UCSD-AML1 (cell line): ENCODE results near the gene MNX1.

ENCODE experiments used
- DNase-seq: peaks from one replicate; lab custom pipeline; 2025; ENCODE audit not compliant: unreplicated experiment; lab: John Stamatoyannopoulos, UW

Gene MNX1

DNA sequence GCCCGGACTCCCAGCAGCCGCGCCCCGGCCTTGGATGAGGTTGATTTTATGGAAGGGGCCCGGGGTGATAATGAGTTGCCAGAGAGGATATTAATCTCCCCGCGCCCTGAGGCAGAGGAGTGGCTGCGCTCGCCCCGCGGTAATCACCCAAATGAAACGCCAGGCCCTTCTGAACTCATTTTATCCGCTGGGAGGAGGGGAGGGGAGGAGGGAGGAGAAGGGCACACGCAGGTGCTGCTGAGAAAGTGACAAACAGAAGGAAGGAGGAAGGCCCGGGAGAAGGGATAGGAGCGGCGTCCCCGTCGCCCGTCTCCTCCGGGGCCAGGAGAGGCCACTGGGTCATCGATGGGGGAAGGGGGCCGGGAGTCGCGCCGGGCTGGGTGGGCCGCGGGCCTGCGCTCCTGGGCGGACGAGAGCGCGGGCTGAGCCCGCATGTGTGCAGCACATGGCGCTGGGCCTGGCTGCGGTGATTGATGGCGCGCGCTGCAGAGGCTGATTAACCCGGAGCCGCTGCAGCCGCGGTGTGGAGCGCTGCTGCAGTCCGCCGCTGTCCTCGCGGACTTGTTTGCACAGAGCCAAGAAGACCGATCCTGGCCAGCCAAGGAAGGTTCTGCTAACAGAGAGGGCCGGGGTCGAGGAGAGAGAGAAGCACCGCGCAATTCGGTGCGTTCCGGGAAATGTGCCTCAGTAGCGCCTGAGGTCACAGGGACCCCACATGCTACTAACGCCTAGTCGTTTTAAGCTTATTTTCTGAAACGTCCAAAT, 6.5 kb downstream of the MNX1 start:
- DNase-seq = no peak

DNA sequence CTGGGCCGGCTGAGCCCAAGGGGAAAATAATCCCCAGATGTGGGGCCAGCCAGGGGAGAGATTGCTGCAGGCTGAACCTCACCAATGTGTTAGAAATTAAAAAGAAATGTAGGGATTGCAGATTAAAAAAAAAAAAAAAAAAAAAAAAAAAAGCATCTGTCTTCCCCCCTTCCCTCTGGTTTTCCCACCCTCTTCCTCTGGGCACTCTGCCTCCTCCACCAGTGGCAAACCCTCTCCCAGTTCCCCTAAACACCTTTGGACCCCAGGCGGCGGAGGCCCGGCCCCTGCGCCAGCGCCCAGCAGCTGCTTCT, 7.1 kb downstream of the MNX1 start:
- no peak for DNase-seq

DNA sequence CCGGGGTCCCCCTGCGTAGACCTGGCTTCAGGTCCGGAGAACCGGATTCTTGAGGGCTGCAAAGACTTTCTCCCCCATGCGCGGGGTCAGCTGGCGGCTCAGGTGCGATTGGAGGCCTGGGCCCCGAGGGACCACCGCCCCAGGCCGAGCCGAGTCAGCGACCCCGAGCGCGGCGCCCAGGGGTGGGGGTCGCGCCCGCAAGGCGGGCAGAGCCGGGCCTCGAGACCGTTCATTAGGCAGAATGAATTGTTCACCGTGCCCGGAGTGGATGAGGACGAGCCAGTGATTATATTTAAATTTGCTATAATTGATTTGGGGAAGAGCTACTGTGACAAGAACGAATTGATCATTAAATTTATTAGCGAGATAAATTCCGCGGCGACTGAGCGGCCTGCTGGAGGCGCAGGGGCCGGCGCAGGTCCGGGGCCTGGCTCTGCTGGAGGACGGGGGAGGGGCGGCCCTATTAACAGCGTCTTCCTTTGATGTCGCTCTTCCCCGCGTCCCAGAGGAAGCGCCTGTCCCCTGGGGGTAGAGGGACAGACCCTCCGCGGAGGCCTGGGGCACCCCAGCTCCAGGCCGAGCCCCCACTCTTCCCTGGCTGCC, 7.5 kb downstream of the MNX1 start:
- DNase-seq = no peak

DNA sequence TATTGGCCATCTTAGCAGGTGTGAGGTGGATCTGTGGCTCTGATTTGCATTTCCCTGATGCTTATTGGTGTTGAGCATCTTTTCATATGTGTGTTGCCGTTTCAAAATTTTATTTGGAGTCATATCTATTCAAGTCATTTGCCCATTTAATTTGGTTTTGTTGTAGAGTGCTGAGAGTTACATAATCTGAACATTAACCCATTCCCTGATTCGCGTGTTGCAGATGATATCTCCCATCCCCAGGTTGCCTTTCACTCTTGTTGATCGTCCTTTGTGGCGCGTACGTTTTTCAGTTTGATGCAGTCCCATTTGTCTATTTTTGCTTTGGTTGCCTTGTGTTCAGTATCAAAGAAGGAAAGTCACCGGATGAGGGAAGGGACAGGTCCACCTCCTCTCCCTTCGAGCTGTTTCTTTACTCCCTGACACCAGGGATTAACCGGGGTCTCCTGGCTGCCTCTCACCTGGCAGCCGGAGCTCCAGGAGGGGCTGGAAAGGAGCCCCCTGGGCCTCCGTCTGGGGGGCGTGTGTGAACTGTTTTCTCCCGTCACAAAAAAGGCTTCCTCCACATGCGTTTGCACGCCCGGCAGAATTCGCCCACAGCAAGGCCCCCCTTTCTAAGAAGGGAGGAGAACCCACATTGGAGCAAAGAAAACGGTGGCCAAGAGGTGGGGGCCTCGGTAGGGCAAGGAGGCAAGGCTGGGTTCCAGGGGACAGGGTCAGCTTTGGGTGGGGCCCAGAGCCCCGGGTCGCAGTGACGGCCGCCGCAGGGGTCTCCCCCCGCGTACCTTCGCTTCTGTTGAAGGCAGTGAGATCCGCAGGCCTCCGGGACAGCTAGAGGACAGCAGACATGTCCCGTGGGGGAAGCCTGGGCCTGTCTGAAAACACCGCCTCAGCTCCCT, 8.3 kb downstream of the MNX1 start:
- no peak for DNase-seq

DNA sequence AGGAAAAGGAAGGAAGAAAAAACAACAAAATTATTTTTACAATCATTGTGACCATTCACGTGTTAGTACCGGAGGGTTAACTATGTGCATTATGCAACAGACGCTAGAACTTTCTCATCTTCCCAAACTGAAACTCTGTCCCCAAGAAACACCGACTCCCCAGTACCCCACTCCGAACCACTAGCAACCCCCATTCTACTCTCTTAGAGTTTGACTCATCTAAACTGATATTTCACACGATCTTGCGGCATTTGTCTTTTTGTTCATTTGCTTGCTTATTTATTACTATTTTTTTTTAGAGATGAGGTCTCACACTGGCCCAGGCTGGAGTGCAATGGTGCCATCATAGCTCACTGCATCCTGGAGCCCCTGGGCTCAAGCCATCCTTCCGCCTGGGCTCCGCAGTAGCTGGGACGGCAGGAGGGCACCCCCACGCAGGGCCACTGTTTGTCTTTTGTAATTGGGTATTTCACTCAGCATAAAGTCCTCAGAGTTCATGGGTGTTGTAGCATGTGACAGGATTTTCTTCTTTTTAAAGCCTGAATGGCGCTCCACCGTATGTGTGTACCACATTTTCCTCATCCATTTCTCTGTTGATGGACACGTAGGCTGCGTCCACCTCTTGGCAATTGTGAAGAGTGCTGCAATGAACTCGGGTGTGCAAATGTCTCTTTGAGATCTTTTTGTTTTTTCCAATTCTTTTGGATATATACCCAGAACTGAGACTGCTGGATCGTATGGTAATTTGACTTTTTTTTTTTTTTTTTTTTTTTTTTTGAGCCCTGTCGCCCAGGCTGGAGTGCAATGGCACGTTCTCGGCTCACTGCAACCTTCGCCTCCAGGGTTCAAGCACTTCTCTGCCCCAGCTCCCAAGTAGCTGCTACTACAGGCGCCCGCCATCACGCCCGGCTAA, 9.5 kb downstream of the MNX1 start:
- DNase-seq = no peak

DNA sequence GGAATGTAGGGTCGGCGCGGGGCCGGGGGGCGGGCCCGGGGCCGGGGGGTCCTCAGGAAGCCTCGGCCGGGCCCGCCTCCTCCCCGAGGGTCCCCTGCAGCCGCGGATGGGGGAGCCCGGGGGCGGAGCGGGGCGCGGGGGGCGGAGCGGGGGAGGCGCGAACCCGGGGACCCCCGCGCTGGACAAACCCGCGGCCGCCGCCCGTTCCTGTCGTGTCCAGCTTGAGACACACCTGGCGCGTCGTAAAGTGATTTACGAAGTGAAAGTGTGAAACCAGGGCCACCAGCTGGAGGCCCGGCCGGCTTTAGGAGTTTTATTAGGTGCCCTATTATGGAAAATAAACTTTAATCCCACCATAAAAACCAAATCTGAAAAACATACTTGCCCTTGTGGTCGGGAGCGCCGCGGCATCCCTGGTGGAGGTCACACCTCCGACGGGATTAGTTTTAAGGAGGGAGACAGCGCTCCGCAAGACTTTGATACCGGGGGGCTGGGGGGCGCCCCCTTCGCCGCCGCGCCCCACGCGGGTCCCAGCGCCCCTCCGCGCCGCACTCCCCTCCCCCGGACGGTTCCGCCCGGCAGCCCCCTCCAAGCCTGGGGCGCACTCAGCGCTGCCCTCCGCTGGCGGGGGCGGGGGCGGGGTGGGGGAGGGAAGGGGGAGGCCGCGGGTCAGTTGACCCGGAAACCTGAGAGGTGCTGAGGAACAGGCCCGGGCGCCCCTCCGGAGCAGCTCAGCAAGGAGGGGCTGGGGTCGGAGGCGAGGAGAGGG, 10.3 kb downstream of the MNX1 start:
- DNase-seq = no peak

DNA sequence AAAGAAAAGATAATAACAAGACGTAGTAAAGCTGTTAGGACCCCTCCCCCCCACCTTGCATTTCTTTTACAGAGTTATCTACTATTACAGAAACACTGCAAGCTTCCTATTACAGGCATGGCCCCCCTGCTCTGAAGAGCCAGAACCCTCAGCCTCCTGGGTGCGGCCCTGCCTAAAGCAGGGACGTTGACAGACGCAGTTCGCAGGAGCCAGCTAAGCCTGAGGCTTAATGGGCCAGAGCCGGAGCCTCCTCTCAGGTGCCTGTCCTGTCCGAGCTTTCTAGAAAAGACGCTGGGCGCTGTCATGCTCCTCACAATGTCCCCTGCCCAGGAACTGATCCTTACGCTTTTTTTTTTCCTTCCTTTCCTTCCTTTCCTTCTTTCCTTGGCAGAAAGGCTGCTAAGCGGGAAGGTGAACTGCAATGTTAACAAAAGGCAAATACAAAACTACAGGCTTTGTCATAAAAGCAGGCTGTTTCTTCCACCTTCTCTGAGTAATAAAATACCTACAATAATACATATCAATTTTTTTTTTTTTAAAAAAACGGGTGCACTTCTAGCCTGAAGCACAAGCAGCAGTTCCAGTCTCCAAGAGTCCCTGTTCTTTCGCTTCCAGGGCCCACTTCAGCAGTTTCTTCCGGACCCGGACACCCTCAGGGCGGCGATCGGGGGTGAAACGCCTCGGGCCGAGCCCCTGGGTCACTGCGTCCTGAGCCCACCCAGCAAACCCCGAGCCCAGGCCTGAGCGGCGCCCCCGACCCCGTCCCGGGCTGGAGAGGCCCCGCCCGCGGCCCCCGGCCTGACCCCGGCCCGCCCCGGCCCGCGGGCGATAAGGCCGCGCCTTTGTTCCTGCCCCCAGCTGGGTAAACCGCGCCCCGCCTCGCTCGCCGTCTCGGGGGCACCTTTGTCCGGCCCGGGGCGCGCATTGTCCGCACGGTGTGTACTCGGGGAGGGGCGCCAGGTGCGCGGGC, 11.2 kb downstream of the MNX1 start:
- DNase-seq = no peak

DNA sequence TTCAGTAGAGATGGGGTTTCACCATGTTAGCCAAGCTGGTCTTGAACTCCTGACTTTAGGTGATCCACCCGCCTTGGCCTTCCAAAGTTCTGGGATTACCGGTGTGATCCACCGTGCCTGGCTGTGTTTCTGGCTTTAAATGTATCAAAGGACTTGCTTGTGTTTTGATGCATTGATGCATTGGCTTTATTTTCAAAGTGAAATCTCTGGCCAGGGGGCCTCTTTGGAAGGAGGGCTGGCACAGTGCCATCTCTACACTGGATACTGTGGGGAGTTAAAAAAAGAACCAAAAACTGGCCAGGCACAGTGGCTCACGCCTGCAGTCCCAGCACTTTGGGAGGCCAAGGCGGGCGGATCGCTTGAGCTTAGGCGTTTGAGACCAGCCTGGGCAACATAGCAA, 16.0 kb downstream of the MNX1 start:
- no peak for DNase-seq

DNA sequence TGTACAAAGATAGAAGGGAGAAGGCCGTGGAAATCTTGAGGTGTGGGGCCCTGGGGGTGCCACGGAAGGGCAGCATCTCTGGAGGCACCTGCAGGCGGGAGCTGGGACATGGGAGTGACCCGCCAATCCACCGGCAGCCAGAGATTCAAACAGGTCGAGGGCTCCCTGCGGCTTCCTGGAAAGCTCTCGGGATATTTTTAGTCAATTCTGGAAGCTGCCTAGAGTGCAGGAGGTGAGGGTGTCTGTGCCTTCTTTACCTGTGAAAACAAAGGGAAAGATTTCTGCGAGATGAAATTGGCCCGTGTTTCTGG, 16.6 kb downstream of the MNX1 start:
- DNase-seq = no peak

DNA sequence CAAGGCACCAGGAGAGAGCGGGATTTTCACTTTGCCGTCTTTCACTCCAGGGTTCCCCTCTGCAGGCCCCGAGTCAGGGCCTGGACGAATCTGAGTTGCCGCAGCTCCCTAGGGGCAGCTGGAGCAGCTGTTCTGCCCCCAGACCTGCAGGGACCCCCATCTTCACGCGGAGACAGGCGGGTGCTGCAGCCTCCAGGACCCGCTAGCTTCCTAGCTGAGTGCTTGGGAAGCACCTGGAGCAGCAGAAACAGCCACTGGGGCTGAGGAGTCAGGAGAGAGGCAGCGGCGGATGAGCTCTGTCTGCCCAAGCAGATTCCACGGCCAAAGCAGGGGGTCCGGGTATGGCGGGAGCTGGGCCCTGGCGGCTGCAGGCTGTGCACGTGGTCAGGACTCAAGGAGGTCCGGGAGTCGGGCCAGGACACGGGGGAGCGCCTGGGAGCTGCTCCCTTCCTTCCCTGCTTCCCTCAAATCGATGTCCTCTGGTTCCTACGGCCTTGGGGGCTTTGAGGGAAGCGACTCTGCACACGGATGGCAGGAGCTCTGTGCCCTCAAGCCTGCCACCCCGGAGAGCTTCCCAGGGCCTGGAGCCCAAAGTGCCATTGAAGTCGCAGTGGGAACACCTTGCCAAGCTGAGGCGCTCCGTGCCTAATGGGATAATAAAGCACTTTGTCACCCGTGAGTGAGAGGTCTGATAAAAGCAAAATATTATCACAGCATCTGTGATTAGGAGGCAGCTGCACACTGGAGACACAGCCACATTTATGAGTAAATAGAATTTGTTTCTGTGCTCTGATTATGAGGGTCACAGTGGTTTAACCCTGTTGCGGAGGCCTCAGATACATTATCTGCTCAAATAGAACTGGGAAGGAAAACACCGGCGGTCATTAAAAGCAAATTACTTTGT, 17.2 kb downstream of the MNX1 start:
- DNase-seq = no peak

DNA sequence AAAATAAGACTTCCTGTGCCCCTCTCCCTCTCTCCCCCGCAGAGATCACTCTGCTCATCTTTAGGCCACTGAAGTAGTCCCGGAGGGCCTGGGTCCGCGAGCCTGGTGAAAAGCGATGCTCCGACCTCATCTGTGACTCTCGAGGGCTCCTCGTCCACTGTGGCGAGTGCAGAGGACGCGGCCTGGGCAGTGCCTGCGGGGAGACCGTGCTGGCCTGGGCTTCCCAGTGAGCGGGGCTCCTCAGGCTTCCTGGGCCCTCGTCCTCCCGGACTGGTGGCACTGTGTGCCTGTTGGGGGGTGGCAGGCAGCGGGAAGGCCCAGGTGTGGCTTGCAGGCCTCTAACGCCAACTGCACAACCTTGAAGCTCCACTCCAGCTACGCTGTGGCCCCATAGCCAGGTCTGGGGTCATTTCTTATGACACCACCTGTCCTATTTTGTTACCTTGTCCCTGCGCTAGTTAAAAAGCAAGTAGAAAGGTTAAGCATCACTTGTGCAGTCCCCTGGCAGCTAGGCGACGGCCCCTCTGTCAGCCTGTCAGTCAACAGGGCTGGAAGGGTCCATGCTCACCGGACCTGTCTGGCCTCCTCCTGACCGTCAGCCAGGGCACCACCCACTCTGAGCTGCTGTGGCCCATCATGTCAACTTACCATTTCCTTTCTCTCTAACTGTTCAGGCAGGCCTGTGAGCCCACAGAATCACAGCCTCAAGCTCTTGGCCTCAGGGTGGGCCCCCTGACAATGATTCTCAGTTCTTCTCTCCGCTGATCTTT, 20.5 kb downstream of the MNX1 start:
- DNase-seq = no peak

DNA sequence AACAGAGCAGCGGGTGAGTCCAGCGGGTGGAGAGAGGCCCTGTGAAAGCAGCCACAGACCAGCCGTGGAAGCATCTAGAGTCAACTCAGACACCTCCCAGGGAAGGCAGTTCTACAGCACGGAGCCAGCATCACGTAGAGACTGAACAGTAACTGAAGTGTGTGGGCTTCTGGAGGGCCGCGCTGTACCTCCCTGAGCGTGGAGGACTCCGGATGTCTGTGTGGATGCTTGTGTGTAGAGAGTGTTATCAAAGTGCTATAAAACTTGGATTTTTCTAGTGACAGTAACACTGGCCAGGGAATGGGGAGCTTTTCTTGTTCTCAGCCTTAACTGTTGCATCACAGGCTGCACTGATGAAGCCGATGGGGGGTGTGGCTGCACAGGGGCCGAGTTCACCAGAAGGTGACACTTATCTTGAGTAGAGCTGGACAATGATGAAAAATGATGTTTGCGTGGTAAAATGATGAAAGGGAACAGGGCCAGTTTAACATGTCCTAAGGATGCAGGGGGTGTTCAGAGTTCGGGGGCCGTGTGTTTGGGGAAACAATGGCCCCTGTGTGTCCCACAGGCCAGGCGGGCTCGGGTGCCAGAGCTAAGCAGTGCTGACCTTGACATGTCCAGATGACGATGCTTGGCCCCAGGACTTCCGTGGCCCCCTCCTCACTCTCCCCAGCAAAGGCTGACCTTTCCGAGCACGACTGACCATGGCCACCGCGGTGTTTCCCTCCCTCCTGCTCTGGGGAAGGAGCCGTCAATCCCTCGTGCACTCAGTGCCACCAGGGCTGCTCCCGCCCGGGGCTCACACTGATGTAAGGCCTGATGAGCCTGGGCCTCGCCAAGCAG, 21.9 kb downstream of the MNX1 start:
- DNase-seq = no peak

DNA sequence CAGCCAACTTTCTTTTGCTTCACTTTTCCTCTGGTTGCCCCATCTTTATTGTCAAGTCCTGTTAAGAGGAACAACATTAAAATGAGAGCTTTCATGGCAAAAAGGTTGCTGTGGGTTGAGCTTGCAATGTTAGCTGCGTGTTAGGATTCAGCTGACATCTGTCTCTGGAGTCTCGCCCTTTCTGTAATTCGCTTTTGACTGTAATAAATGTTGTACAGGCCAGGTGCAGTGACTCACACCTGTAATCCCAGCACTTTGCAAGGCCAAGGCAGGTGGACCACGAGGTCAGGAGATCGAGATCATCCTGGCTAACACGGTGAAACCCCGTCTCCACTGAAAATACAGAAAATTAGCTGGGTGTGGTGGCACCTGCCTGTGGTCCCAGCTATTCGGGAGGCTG, 24.1 kb downstream of the MNX1 start:
- no peak for DNase-seq

DNA sequence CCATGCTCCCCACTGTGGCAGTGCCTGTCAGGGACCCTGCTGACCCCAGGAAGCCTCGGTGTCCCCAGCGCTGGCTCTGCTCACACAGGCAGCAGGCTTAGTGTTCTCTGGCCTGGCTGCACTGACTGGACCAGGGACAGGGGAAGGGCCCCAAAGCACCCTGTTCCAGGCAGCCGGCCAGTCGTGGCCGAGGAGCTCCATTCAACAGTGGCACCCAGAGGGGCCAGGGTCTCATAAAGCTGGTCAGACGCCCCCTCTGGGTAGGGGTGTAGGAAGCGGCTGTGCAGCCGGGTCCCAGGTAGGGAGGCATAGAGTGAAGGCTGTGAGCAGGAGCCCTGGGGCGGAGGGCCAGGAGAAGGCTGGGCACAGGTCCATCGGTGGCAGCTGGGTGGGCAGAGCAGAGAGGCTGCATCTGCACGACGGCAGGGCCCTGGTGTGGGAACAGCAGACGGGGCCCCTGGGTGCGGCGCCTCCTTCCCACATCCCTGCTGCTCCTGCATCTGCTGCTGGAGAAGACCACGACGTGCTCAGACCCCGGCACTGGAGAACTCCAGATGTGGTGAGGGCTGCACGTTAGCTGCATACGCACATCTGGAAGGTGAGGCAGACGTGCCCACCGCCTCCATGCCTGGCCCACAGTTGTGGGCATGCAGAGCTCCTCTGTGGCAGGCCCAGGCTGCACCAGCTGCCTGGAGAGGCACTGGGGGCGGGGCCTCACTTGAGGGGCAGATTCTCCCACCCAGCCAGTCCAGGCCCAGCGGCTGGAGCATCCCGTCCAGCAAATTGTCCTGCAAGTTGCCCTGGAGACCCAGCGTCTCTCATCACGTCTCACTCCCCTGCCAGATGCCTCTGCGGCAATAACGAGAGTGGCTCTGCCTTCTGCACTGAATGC, 25.1 kb downstream of the MNX1 start:
- no peak for DNase-seq

DNA sequence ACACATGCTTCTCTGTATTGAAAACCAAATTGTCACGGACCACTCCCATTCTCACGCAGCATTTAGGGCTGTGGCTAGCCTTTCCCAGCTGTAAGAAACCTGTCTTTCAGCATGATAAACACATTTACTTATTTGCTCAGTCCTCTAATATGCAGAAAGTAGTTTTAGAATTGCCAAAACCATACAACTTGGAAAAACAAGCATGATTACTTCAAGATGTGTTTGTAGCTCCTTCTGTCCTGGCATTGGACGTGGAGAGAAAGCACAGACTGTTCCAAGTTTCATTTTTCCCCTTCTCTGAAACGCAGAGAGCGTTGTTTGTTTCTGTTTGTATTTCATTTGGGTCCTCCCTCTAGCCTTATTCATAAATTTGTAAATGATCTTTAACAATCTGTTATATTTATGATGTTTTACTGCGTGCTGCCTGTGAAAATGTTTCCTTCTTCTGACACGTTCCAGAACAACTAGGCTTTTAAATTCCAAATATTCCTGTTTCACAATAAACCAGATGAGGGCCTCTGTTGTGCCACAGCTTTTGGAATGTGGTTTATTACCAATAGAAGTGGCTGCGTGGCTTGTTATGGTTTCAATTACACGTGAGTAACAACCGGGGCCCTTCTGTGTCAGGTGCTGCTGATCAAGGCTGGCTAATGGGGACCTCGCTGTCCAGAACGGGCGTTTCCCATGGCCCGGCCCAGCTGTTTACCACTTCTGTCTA, 26.1 kb downstream of the MNX1 start:
- DNase-seq = no peak
